HEK293 (cell line): Measurements from ENCODE around the gene MAS1.

ENCODE experiments used
- CTCF ChIP-seq: fragments of 450-650 bp; formaldehyde crosslinking; IDR thresholded peaks from 2 replicates; pipeline ENCODE4 v1.5.1; 2016; ENCODE audit warnings: missing biosample characterization, missing genetic modification characterization
- ZNF501 ChIP-seq: fragments of 450-650 bp; formaldehyde crosslinking; IDR thresholded peaks from 2 replicates; pipeline ENCODE4 v1.5.1; 2016; ENCODE audit warnings: missing biosample characterization, missing genetic modification characterization
- ZNF549 ChIP-seq: fragments of 450-650 bp; IDR thresholded peaks from 2 replicates; pipeline ENCODE4 v1.5.1; 2018; ENCODE audit warnings: missing biosample characterization, missing genetic modification characterization, mild to moderate bottlenecking, inconsistent platforms, moderate library complexity
- TF ChIP-seq, protein P1 (sequence below): fragments of 450-650 bp; formaldehyde crosslinking; IDR thresholded peaks from 2 replicates; pipeline ENCODE4 v1.5.1; 2016; ENCODE audit warnings: missing biosample characterization, missing genetic modification characterization
- TF ChIP-seq, protein P2 (sequence below): fragments of 450-650 bp; formaldehyde crosslinking; IDR thresholded peaks from 2 replicates; pipeline ENCODE4 v1.5.1; 2016; ENCODE audit warnings: missing biosample characterization, missing genetic modification characterization

GRCh38 chr6:159884720-159885119 is 6.1 kb upstream of the MAS1 start:
- TF ChIP-seq, protein P1, sequence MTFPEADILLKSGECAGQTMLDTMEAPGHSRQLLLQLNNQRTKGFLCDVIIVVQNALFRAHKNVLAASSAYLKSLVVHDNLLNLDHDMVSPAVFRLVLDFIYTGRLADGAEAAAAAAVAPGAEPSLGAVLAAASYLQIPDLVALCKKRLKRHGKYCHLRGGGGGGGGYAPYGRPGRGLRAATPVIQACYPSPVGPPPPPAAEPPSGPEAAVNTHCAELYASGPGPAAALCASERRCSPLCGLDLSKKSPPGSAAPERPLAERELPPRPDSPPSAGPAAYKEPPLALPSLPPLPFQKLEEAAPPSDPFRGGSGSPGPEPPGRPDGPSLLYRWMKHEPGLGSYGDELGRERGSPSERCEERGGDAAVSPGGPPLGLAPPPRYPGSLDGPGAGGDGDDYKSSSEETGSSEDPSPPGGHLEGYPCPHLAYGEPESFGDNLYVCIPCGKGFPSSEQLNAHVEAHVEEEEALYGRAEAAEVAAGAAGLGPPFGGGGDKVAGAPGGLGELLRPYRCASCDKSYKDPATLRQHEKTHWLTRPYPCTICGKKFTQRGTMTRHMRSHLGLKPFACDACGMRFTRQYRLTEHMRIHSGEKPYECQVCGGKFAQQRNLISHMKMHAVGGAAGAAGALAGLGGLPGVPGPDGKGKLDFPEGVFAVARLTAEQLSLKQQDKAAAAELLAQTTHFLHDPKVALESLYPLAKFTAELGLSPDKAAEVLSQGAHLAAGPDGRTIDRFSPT (tag by site-specific recombination): no peak
- TF ChIP-seq, protein P2, sequence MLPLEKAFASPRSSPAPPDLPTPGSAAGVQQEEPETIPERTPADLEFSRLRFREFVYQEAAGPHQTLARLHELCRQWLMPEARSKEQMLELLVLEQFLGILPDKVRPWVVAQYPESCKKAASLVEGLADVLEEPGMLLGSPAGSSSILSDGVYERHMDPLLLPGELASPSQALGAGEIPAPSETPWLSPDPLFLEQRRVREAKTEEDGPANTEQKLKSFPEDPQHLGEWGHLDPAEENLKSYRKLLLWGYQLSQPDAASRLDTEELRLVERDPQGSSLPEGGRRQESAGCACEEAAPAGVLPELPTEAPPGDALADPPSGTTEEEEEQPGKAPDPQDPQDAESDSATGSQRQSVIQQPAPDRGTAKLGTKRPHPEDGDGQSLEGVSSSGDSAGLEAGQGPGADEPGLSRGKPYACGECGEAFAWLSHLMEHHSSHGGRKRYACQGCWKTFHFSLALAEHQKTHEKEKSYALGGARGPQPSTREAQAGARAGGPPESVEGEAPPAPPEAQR (tag by site-specific recombination): no peak
- TF ChIP-seq ZNF501 (tag by site-specific recombination) (no peak), ZNF549 (tag by site-specific recombination) (no peak), CTCF (tag by site-specific recombination) (no peak)
